Measurements from ENCODE around the gene THOC6. TPM values are rescaled to one million over a fixed set of nuclear protein-coding genes. Genes with fewer than 3 reads are reported as not detected.
A peak's percentile ranks its signal among the peaks of the same experiment; 100 is the strongest.

The THOC6 gene
- total RNA-seq, 1 donor from 2014 or later = 40.1 TPM

DNA sequence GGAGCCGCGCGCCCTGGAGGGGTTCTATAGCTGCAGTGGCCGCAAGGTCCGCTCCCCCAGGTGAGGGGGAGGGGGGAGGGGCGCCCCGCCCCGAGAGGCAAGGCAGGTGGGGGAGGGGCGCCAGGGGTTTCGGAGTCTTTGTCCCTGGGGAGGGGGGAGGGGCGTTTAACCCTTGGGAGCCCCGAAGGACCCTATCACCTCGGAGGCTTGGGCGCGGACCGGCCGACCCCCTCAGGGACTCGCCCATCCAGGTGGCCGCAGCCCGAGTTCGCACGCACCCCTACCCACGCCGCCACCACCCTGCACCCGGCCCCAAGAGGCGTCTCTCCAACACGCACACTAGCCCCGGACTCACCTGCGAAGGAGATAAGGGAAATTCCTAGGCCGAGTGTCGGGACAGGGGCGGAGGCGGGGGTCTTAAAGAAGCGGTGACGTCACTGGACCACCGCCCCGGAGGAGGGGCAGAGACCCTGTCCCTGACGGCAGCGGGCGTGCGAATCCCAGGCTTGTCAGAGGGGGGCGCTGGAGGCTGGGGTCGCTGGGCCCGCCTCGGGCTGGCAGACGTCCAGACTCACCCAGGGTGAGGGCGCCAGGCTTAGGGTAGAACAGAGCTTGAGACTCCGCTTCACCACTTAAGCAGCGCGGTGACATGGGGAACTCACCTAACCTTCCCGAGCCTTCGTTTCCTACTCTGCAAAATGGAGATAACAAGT, 5.9 kb upstream of the THOC6 start, which contains the start of gene CLDN6:
CLDN6 (minus strand) TSS at position 390 of the 713 bp plus-strand sequence. CDS start 2,162 bp downstream, outside the sequence.
- no peaks in the 10 kb centered on the region for H3K9me3 Mint-ChIP-seq
- H3K4me3 Mint-ChIP-seq = peak within 1 kb of the TSS; percentile 91
- H3K27me3 Mint-ChIP-seq = peaks cover 42% of the 10 kb centered on the region
- TF ChIP-seq, protein P1, sequence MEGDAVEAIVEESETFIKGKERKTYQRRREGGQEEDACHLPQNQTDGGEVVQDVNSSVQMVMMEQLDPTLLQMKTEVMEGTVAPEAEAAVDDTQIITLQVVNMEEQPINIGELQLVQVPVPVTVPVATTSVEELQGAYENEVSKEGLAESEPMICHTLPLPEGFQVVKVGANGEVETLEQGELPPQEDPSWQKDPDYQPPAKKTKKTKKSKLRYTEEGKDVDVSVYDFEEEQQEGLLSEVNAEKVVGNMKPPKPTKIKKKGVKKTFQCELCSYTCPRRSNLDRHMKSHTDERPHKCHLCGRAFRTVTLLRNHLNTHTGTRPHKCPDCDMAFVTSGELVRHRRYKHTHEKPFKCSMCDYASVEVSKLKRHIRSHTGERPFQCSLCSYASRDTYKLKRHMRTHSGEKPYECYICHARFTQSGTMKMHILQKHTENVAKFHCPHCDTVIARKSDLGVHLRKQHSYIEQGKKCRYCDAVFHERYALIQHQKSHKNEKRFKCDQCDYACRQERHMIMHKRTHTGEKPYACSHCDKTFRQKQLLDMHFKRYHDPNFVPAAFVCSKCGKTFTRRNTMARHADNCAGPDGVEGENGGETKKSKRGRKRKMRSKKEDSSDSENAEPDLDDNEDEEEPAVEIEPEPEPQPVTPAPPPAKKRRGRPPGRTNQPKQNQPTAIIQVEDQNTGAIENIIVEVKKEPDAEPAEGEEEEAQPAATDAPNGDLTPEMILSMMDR (conservative IDR thresholded peaks at IDR 0.05) = peak; percentile 68
- peak within 1 kb of the TSS; percentile 93 for H3K27ac Mint-ChIP-seq
- H3K36me3 Mint-ChIP-seq = no peaks in the 10 kb centered on the region
- peaks cover 26% of the 10 kb centered on the region for H3K4me1 Mint-ChIP-seq (ENCODE audit: unreplicated experiment)
- DNase-seq (ENCODE audit: extremely low spot score, unreplicated experiment) = peak; percentile 88

DNA sequence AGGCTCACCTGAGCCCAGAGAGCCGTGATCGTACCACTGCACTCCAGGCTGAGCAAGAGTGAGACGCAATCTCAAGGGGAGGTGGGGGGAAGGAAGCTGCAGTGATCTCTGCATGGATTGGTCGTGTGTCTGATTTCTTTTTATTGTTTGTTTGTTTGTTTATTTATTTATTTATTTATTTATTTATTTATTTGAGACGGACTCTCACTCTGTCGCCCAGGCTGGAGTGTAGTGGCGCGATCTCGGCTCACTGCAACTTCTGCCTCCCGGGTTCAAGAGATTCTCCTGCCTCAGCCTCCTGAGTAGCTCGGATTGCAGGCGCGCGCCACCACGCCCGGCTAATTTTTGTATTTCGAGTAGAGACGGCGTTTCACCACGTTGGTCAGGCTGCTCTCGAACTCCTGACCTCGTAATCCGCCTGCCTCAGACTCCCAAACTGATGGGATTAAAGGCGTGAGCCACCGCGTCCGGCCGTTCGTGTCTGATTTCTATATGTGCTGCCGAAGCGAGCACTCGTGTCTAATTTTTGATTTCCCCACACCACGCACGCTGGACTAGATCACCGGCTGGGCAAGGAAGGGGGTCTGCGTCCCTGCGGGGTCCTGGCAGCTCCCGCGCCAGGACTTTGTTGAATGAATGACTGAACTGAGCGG, 4.1 kb upstream of the THOC6 start:
- Mint-ChIP-seq H3K4me1 (ENCODE audit: unreplicated experiment) (peaks cover 40% of the 10 kb centered on the region), H3K27ac (peak overlapping the region; percentile 94), H3K27me3 (peaks cover 31% of the 10 kb centered on the region), H3K9me3 (no peaks in the 10 kb centered on the region), H3K36me3 (peaks cover 5% of the 10 kb centered on the region), H3K4me3 (peak overlapping the region; percentile 94)
- TF ChIP-seq, protein P1 (conservative IDR thresholded peaks at IDR 0.05) = no peak
- no peak for DNase-seq (ENCODE audit: extremely low spot score, unreplicated experiment)

DNA sequence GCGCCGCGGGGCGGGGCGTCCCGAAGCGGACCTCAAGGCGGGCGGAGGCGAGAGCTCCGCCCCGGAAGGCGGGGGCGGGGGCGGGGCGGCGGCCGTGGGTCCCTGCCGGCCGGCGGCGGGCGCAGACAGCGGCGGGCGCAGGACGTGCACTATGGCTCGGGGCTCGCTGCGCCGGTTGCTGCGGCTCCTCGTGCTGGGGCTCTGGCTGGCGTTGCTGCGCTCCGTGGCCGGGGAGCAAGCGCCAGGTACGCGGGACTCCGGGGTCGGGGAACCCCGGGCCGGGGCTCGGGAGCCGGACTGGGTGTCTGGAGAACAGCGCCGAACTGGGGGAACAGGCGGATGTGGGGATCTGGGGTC, 3.6 kb upstream of the THOC6 start, which contains the start of gene TNFRSF12A:
TNFRSF12A (plus strand) TSS at position 122 of the 357 bp plus-strand sequence; CDS start at position 152, 30 bp downstream.
- H3K4me3 Mint-ChIP-seq = peak within 1 kb of the TSS; percentile 94
- no peak for DNase-seq (ENCODE audit: extremely low spot score, unreplicated experiment)
- peaks cover 5% of the 10 kb centered on the region for H3K36me3 Mint-ChIP-seq
- H3K4me1 Mint-ChIP-seq (ENCODE audit: unreplicated experiment) = peaks cover 36% of the 10 kb centered on the region
- TF ChIP-seq, protein P1 (conservative IDR thresholded peaks at IDR 0.05) = peak; percentile 30
- H3K27ac Mint-ChIP-seq = peak within 1 kb of the TSS; percentile 98
- no peaks in the 10 kb centered on the region for H3K9me3 Mint-ChIP-seq
- peaks cover 26% of the 10 kb centered on the region for H3K27me3 Mint-ChIP-seq

DNA sequence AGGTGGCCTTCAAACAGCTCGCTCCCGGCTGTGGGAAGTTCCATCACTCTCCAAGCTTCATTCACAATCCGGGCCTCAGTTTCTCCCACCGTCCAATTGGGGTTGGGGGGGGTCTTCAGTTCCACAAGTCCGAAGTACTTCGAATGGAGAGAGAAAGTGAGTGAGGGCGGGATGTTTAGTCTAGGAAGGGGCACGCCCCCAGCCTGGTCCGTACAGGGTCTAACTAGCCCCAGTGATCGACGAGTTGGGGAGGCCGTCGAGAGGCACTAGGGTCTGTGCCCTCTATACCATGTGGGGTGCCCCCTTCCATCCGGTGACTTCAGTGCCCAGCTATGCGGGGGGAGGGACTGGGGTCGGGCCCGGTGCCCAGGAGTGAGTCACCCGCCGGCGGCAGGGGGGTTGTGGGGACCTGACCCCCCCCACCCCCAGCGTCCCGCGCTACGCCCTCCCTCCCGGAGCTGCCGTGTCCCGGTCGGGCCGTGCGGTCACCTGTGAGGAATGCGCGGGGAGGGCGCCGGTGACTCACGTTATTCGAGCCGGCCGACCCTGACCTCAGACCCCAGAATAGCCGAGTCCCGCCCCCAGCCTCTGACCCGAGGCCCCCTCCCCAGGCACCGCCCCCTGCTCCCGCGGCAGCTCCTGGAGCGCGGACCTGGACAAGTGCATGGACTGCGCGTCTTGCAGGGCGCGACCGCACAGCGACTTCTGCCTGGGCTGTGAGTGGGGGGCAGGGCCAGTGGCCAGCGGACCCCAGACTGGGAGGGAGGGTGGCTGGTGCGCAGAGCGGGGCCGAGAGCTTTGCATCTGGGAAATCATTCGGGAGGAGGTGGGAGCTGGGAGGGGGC, 3.0 kb upstream of the THOC6 start:
- no peak for DNase-seq (ENCODE audit: extremely low spot score, unreplicated experiment)
- no peaks in the 10 kb centered on the region for H3K9me3 Mint-ChIP-seq
- H3K4me1 Mint-ChIP-seq (ENCODE audit: unreplicated experiment) = peaks cover 36% of the 10 kb centered on the region
- H3K27ac Mint-ChIP-seq = peak overlapping the region; percentile 98
- H3K27me3 Mint-ChIP-seq = peaks cover 23% of the 10 kb centered on the region
- peaks cover 5% of the 10 kb centered on the region for H3K36me3 Mint-ChIP-seq
- TF ChIP-seq, protein P1 (conservative IDR thresholded peaks at IDR 0.05) = no peak
- H3K4me3 Mint-ChIP-seq = peak overlapping the region; percentile 94

DNA sequence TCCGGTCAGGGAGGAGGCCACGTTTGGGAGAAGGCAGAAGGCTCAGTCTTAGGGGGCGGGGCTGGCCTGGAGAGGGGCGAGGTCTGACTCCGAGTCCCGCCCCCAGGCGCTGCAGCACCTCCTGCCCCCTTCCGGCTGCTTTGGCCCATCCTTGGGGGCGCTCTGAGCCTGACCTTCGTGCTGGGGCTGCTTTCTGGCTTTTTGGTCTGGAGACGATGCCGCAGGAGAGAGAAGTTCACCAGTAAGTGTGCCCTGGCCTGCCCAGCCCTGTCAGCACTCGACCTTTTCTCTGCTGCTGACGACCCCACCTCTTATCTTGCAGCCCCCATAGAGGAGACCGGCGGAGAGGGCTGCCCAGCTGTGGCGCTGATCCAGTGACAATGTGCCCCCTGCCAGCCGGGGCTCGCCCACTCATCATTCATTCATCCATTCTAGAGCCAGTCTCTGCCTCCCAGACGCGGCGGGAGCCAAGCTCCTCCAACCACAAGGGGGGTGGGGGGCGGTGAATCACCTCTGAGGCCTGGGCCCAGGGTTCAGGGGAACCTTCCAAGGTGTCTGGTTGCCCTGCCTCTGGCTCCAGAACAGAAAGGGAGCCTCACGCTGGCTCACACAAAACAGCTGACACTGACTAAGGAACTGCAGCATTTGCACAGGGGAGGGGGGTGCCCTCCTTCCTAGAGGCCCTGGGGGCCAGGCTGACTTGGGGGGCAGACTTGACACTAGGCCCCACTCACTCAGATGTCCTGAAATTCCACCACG, 2.2 kb upstream of the THOC6 start:
- Mint-ChIP-seq H3K9me3 (no peaks in the 10 kb centered on the region), H3K4me1 (ENCODE audit: unreplicated experiment) (peaks cover 36% of the 10 kb centered on the region), H3K4me3 (peak overlapping the region; percentile 94), H3K27ac (peak overlapping the region; percentile 98), H3K27me3 (peaks cover 18% of the 10 kb centered on the region), H3K36me3 (peaks cover 5% of the 10 kb centered on the region)
- TF ChIP-seq, protein P1 (conservative IDR thresholded peaks at IDR 0.05) = peak; percentile 54
- DNase-seq (ENCODE audit: extremely low spot score, unreplicated experiment) = peak; percentile 84

Data from type B pancreatic cell (in vitro differentiated cells).